ENCODE data around the gene METTL17. TPM values are rescaled to one million over a fixed set of nuclear protein-coding genes. Genes with fewer than 3 reads are reported as not detected.
"Not testable (repeated sequence)": the region's sequence is repeated elsewhere in the genome, so short reads cannot be mapped to it uniquely, and the experiment has no call there.

The METTL17 gene
- total RNA-seq, 8 experiments from 2014 or later: 30.2 to 119 (median 58.5) TPM

DNA sequence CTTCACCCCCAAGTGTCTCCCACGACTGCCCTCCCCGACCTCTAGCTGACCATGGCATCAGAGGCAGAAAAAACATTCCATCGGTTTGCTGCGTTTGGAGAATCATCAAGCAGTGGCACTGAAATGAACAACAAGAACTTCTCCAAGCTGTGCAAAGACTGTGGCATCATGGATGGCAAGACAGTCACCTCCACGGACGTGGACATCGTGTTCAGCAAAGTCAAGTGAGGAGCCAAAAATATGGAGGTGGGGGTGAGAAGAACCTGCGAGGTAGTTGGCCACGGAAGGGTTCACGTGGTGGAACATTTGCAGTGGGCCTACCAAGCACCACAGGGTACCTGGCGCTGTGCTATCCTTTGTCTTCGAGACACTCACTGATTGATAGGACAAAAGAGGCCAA, 40.8 kb downstream of the METTL17 start:
- no peak overlapping the region for H3K27ac ChIP-seq
- H3K4me1 ChIP-seq (replicated peaks in 1 of 2): no peaks in the 10 kb centered on the region
- no peak for ATAC-seq (replicated peaks in 6 of 8)
- WGBS, 10 experiments: 20 to 93% (median 75%) methylated on average over 1 to 9 of the region's 12 CpGs; no CpG with 5 or more reads in 3 of the 10 experiments
- no peak overlapping the region for H3K4me3 ChIP-seq
- in situ Hi-C loops (cut with MboI; ENCODE audit: low pct_unique_long_range_greater_than_20kb in 2 of 9, low sequenced_read_pairs in 9 of 9, unreplicated experiment in 9 of 9): no loop called here

GRCh38 chr14:21032326-21033132, 42.7 kb downstream of the METTL17 start:
- Histone ChIP-seq H3K27ac (no peak overlapping the region), H3K4me1 (replicated peaks in 1 of 2) (no peaks in the 10 kb centered on the region), H3K4me3 (no peak overlapping the region)
- ATAC-seq (replicated peaks in 6 of 8): peak in 2 of 8 experiments; percentile 18 to 49
- in situ Hi-C loops (cut with MboI; ENCODE audit: low pct_unique_long_range_greater_than_20kb in 2 of 9, low sequenced_read_pairs in 9 of 9, unreplicated experiment in 9 of 9): no loop called here
- WGBS, 10 experiments: 34 to 93% (median 65%) methylated on average over 1 to 4 of the region's 5 CpGs; no CpG with 5 or more reads in 4 of the 10 experiments

GRCh38 chr14:21033133-21033698, 43.4 kb downstream of the METTL17 start:
- WGBS, 10 experiments: 30 to 83% (median 68%) methylated on average over 1 to 3 of the region's 4 CpGs; no CpG with 5 or more reads in 6 of the 10 experiments
- ATAC-seq (replicated peaks in 6 of 8): no peak
- no peaks in the 10 kb centered on the region for H3K4me1 ChIP-seq (replicated peaks in 1 of 2)
- no peak overlapping the region for H3K4me3 ChIP-seq
- no peak overlapping the region for H3K27ac ChIP-seq
- in situ Hi-C loops (cut with MboI; ENCODE audit: low pct_unique_long_range_greater_than_20kb in 2 of 9, low sequenced_read_pairs in 9 of 9, unreplicated experiment in 9 of 9): no loop called here

DNA sequence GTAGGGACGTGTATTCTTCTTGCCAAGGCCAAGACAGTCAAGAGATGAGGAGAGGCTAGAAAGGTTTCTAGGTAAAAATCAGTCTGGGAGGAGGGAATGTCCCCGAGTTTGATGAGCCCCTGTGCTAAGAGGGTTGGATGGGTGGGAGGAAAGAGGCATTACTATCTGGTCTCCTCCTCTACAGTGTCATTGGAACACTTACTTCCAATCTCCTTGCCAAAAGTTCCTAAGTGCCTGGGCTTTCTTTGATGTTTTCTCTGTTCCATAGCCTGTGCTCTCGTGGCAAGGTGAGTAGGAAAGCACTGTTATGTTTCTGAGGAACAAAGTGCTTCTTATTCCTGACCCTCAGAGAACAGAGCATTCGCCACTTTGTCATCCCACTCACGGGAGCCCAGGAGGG, 44.9 kb downstream of the METTL17 start, which contains the start of gene RNASE13:
Gene RNASE13 (minus strand): TSS at position 101 of the 400 bp plus-strand sequence. CDS start 519 bp downstream, outside the sequence.
- Histone ChIP-seq H3K4me3 (no peak within 1 kb of the TSS), H3K4me1 (replicated peaks in 1 of 2) (no peaks in the 10 kb centered on the region), H3K27ac (no peak within 1 kb of the TSS)
- ATAC-seq (replicated peaks in 6 of 8): no peak
- WGBS, 10 experiments: 16 to 100% (median 33%) methylated on average over 1 to 5 of the region's 5 CpGs
- in situ Hi-C loops (cut with MboI; ENCODE audit: low pct_unique_long_range_greater_than_20kb in 2 of 9, low sequenced_read_pairs in 9 of 9, unreplicated experiment in 9 of 9): no loop called here

DNA sequence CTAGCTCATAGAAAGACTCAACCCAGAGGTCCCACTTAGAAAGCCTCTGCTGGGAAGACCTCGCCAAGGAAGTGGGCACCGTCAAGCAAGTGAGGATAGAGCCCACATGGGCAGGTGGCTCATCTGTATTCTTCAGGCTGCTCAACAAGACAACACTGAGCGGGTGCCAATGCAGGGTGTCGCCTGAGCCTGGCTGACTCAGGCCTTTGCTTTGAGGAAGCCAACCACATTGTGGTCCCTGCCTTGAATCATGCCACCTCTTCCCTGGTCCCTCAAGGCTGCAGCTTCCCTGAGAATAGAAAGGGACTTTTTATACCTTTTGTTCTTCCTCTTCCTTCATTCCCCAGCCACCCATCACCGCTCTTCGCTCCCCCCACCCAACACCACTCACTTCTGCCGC, 47.0 kb downstream of the METTL17 start:
- no peaks in the 10 kb centered on the region for H3K4me1 ChIP-seq (replicated peaks in 1 of 2)
- WGBS, 10 experiments: 85 to 100% (median 90%) methylated on average over 2 to 4 of the region's 7 CpGs; no CpG with 5 or more reads in 6 of the 10 experiments
- no peak overlapping the region for H3K4me3 ChIP-seq
- in situ Hi-C loops (cut with MboI; ENCODE audit: low pct_unique_long_range_greater_than_20kb in 2 of 9, low sequenced_read_pairs in 9 of 9, unreplicated experiment in 9 of 9): no loop called here
- no peak for ATAC-seq (replicated peaks in 6 of 8)
- H3K27ac ChIP-seq: no peak overlapping the region

DNA sequence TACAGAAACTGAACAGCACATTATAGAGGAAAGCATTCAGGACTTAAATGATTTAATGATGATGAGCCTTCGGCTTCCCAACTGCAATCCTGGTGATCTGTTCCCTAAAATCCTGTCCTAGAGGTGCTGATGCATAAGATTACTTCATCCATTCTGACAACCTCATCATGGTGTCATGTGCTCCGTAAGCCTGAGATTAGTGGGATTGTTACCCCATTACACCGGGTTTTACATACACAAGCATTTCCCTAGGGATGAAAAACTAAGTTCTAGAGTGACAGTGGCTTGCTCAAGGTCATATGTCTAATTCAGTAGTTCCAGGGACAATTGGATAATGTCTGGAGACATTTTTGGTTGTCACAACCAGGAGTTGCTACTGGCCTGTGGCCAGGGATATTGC, 47.4 kb downstream of the METTL17 start:
- no peak overlapping the region for H3K4me3 ChIP-seq
- H3K27ac ChIP-seq: no peak overlapping the region
- H3K4me1 ChIP-seq (replicated peaks in 1 of 2): no peaks in the 10 kb centered on the region
- 0 to 100% (median 83%) methylated on average over 1 to 2 of the region's 3 CpGs; no CpG with 5 or more reads in 5 of the 10 experiments for WGBS, 10 experiments
- peak in 1 of 8 experiments; percentile 36 for ATAC-seq (replicated peaks in 6 of 8)
- in situ Hi-C loops (cut with MboI; ENCODE audit: low pct_unique_long_range_greater_than_20kb in 2 of 9, low sequenced_read_pairs in 9 of 9, unreplicated experiment in 9 of 9): no loop called here

GRCh38 chr14:21038441-21039422, 49.0 kb downstream of the METTL17 start:
- ATAC-seq (replicated peaks in 6 of 8): peak in 3 of 8 experiments; percentile 46 to 71 (median 57)
- in situ Hi-C loops (cut with MboI; ENCODE audit: low pct_unique_long_range_greater_than_20kb in 2 of 9, low sequenced_read_pairs in 9 of 9, unreplicated experiment in 9 of 9): no loop called here
- Histone ChIP-seq H3K4me3 (no peak overlapping the region), H3K4me1 (replicated peaks in 1 of 2) (no peaks in the 10 kb centered on the region), H3K27ac (no peak overlapping the region)
- WGBS, 10 experiments: 21 to 80% (median 56%) methylated on average over 1 to 9 of the region's 10 CpGs

GRCh38 chr14:21039585-21040369, 50.0 kb downstream of the METTL17 start:
- Histone ChIP-seq H3K4me3 (no peak overlapping the region), H3K4me1 (replicated peaks in 1 of 2) (no peaks in the 10 kb centered on the region), H3K27ac (no peak overlapping the region)
- peak; percentile 69 to 91 (median 78) for ATAC-seq (replicated peaks in 6 of 8)
- in situ Hi-C loops (cut with MboI; ENCODE audit: low pct_unique_long_range_greater_than_20kb in 2 of 9, low sequenced_read_pairs in 9 of 9, unreplicated experiment in 9 of 9): no loop called here
- 55 to 90% (median 64%) methylated on average over 2 to 8 of the region's 8 CpGs; no CpG with 5 or more reads in 1 of the 10 experiments for WGBS, 10 experiments

GRCh38 chr14:21040370-21040925, 50.7 kb downstream of the METTL17 start:
- Histone ChIP-seq H3K27ac (no peak overlapping the region), H3K4me3 (no peak overlapping the region), H3K4me1 (replicated peaks in 1 of 2) (no peaks in the 10 kb centered on the region)
- WGBS, 10 experiments: 67 to 88% (median 82%) methylated on average over 2 to 8 of the region's 8 CpGs
- in situ Hi-C loops (cut with MboI; ENCODE audit: low pct_unique_long_range_greater_than_20kb in 2 of 9, low sequenced_read_pairs in 9 of 9, unreplicated experiment in 9 of 9): no loop called here
- ATAC-seq (replicated peaks in 6 of 8): no peak

GRCh38 chr14:21040941-21041340, 51.2 kb downstream of the METTL17 start:
- 36 to 100% (median 75%) methylated on average over 1 to 3 of the region's 3 CpGs; no CpG with 5 or more reads in 3 of the 10 experiments for WGBS, 10 experiments
- H3K4me1 ChIP-seq (replicated peaks in 1 of 2); H3K27ac ChIP-seq: not testable (repeated sequence)

GRCh38 chr14:21041676-21042433, 52.1 kb downstream of the METTL17 start, which contains the start of gene RNASE7:
RNASE7 (plus strand) TSS chr14:21042362; CDS start chr14:21042993, 631 bp downstream.
- ATAC-seq (replicated peaks in 6 of 8): peak in 2 of 8 experiments; percentile 24 to 43
- WGBS, 10 experiments: 17 to 82% (median 77%) methylated on average over 2 to 10 of the region's 11 CpGs; no CpG with 5 or more reads in 2 of the 10 experiments
- no peak within 1 kb of the TSS for H3K4me3 ChIP-seq
- no peak within 1 kb of the TSS for H3K27ac ChIP-seq
- no peaks in the 10 kb centered on the region for H3K4me1 ChIP-seq (replicated peaks in 1 of 2)
- in situ Hi-C loops (cut with MboI; ENCODE audit: low pct_unique_long_range_greater_than_20kb in 2 of 9, low sequenced_read_pairs in 9 of 9, unreplicated experiment in 9 of 9): no loop called here

More at GRCh38 chr14:21040941-21041340, 51.2 kb downstream of the METTL17 start:
- ATAC-seq (replicated peaks in 6 of 8); H3K4me3 ChIP-seq; in situ Hi-C loops (cut with MboI; ENCODE audit: low pct_unique_long_range_greater_than_20kb in 2 of 9, low sequenced_read_pairs in 9 of 9, unreplicated experiment in 9 of 9): not testable (repeated sequence)
